KOPT-K1 (cell line): ENCODE results near the gene PTPRD.
"Not testable (repeated sequence)": the region's sequence is repeated elsewhere in the genome, so short reads cannot be mapped to it uniquely, and the experiment has no call there.

Experiments used
- H3K27ac ChIP-seq: fragments of 200-600 bp; sonication (generic); 2 replicates; pipeline ENCODE4 v1.5.1; 2016; ENCODE audit warnings: antibody characterized with exemption, mild to moderate bottlenecking, low read depth, low read length; ENCODE audit not compliant: poor library complexity, severe bottlenecking
- H3K36me3 ChIP-seq: fragments of 200-600 bp; sonication (generic); 2 replicates; pipeline ENCODE4 v1.5.1; 2017; ENCODE audit warnings: antibody characterized with exemption, mild to moderate bottlenecking, low read length, moderate library complexity; ENCODE audit not compliant: insufficient read depth
- H3K9me3 ChIP-seq: fragments of 200-600 bp; sonication (generic); 2 replicates; pipeline ENCODE4 v1.5.1; 2017; ENCODE audit warnings: antibody characterized with exemption, low read length, mild to moderate bottlenecking; ENCODE audit not compliant: insufficient read depth, poor library complexity, severe bottlenecking

PTPRD gene

GRCh38 chr9:10562581-10563343, 50.0 kb downstream of the PTPRD start:
- no peak overlapping the region for H3K27ac ChIP-seq
- H3K36me3 ChIP-seq, result no peaks in the 10 kb centered on the region
- no peaks in the 10 kb centered on the region for H3K9me3 ChIP-seq

DNA sequence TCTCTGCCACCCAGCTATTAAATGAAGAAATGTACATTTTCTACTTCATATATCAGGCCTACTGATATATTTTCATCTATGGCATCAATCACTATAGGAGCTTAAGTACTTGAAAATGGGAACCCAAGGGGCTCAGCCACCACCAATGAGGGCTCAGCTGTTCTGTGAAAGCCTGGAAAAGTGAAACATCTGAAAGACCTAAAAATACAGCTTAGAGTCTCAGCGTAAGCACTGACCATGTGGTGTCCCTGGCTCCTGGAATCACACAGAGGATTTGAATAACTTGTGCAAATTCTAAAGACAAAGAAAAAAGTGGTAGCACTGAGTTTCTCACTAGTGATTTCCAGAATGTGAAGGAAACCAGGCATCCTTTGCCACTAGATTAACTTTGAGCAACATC, 64.5 kb downstream of the PTPRD start:
- H3K36me3 ChIP-seq, result no peaks in the 10 kb centered on the region

GRCh38 chr9:10538073-10538472, 74.7 kb downstream of the PTPRD start:
- no peak overlapping the region for H3K27ac ChIP-seq
- no peaks in the 10 kb centered on the region for H3K36me3 ChIP-seq
- H3K9me3 ChIP-seq, result no peaks in the 10 kb centered on the region

More for the DNA sequence above, 64.5 kb downstream of the PTPRD start:
- Histone ChIP-seq H3K9me3 (no peaks in the 10 kb centered on the region), H3K27ac (no peak overlapping the region)

GRCh38 chr9:10534850-10535249, 78.0 kb downstream of the PTPRD start:
- no peaks in the 10 kb centered on the region for H3K9me3 ChIP-seq
- H3K27ac ChIP-seq, result no peak overlapping the region
- H3K36me3 ChIP-seq, result no peaks in the 10 kb centered on the region

GRCh38 chr9:10525972-10526371, 86.8 kb downstream of the PTPRD start:
- Histone ChIP-seq H3K9me3 (no peaks in the 10 kb centered on the region), H3K36me3 (no peaks in the 10 kb centered on the region), H3K27ac (no peak overlapping the region)

- Histone ChIP-seq H3K27ac (no peak overlapping the region), H3K9me3 (no peaks in the 10 kb centered on the region), H3K36me3 (no peaks in the 10 kb centered on the region)
Observed at GRCh38 chr9:10523164-10523563, 89.6 kb downstream of the PTPRD start.

GRCh38 chr9:10512144-10512543, 100.7 kb downstream of the PTPRD start:
- Histone ChIP-seq H3K9me3 (peaks cover 5% of the 10 kb centered on the region), H3K36me3 (no peaks in the 10 kb centered on the region), H3K27ac (no peak overlapping the region)

DNA sequence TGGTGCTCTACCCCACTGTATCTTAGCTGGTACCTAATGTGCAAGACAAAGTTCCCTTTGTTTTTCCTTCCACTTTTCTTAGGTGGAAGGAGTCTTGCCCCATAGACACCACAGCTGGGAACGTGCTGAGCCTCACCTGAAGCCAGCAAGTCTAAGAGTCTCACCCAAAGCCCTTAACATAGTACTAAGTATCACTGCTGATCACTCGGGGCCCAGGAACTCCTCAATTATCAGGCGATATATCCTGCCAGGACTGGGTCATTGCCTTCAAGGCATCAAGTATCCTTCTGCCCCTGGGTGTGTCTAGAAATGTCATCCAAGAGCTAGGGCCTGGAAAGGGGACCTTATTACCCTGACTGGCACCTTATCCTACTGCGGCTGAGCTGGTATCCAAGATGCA, 123.9 kb downstream of the PTPRD start:
- Histone ChIP-seq H3K36me3 (no peaks in the 10 kb centered on the region), H3K27ac (no peak overlapping the region)

GRCh38 chr9:10479172-10479571, 133.6 kb downstream of the PTPRD start:
- H3K9me3 ChIP-seq, result no peaks in the 10 kb centered on the region
- H3K27ac ChIP-seq, result no peak overlapping the region
- H3K36me3 ChIP-seq, result no peaks in the 10 kb centered on the region

More for the DNA sequence above, 123.9 kb downstream of the PTPRD start:
- no peaks in the 10 kb centered on the region for H3K9me3 ChIP-seq

DNA sequence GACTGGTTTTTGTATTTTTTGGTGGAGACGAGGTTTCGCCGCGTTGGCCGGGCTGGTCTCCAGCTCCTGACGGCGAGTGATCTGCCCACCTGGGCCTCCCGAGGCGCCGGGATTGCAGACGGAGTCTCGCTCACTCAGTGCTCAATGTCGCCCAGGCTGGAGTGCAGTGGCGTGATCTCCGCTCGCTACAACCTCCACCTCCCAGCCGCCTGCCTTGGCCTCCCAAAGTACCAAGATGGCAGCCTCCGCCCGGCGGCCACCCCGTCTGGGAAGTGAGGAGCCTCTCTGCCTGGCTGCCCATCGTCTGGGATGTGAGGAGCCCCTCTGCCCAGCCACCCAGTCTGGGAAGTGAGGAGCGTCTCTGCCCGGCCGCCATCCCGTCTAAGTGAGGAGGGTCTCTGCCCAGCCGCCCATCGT, 163.6 kb downstream of the PTPRD start:
- H3K27ac ChIP-seq, H3K36me3 ChIP-seq, H3K9me3 ChIP-seq: not testable (repeated sequence)

GRCh38 chr9:10447036-10447435, 165.8 kb downstream of the PTPRD start:
- Histone ChIP-seq H3K27ac (no peak overlapping the region), H3K9me3 (no peaks in the 10 kb centered on the region), H3K36me3 (no peaks in the 10 kb centered on the region)

GRCh38 chr9:10443868-10444204, 169.0 kb downstream of the PTPRD start:
- no peaks in the 10 kb centered on the region for H3K9me3 ChIP-seq
- H3K27ac ChIP-seq, result no peak overlapping the region
- H3K36me3 ChIP-seq, result no peaks in the 10 kb centered on the region

GRCh38 chr9:10443181-10443867, 169.5 kb downstream of the PTPRD start:
- Histone ChIP-seq H3K9me3 (no peaks in the 10 kb centered on the region), H3K27ac (no peak overlapping the region)

GRCh38 chr9:10438955-10439354, 173.8 kb downstream of the PTPRD start:
- no peaks in the 10 kb centered on the region for H3K9me3 ChIP-seq
- H3K36me3 ChIP-seq, result no peaks in the 10 kb centered on the region
- H3K27ac ChIP-seq, result no peak overlapping the region

More at GRCh38 chr9:10443181-10443867, 169.5 kb downstream of the PTPRD start:
- H3K36me3 ChIP-seq, result no peaks in the 10 kb centered on the region

DNA sequence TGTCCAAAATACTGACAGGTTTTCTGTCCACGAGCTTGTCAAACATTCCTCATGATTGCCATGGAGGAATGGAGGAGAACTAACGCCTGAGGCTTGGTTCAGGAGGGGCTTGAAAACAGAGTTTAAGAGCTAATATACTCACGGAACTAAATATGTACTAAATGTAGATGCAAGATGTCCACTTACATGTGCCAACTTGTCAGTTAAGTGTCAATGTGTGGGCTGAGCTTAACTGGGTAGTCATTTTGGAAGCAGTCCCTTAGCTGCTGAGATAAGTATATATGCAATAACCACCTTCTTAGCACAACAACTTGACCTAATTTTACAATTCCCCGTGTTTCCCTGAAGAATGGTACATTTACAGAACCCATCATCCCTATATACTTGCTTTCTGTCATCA, 176.0 kb downstream of the PTPRD start:
- Histone ChIP-seq H3K36me3 (no peaks in the 10 kb centered on the region), H3K27ac (no peak overlapping the region), H3K9me3 (no peaks in the 10 kb centered on the region)

DNA sequence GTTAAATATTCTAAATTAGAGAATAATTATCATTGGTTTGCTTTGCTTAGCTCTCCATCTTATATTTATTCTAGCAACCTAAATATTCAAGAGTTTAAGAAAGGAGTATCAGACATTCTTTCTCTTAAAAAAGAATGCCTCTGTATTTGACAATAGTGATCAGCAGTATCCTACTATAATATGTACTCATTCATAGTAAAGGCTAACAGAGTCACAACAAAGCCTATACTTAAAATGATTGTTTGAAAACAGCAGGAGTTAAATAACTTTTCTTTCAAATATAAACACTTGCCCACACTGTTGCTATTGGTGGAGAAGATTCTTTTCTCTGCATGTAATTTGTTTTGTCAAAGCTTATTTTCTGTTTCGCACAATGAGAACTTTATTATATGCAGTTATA, 178.4 kb downstream of the PTPRD start:
- H3K27ac ChIP-seq, result no peak overlapping the region
- no peaks in the 10 kb centered on the region for H3K36me3 ChIP-seq
- no peaks in the 10 kb centered on the region for H3K9me3 ChIP-seq
